ENCODE measurements around the gene TMEM19.

Gene TMEM19

GRCh38 chr12:71719647-71720370, 33.9 kb downstream of the TMEM19 start:
- no peak for DNase-seq

- no peak for DNase-seq
Observed at GRCh38 chr12:71721783-71722505, 36.1 kb downstream of the TMEM19 start.

GRCh38 chr12:71725011-71725410, 39.1 kb downstream of the TMEM19 start:
- no peak for DNase-seq

GRCh38 chr12:71726548-71726947, 40.7 kb downstream of the TMEM19 start:
- no peak for DNase-seq

- DNase-seq, result no peak
Observed at GRCh38 chr12:71727958-71728357, 42.1 kb downstream of the TMEM19 start.

- DNase-seq, result no peak
Observed at GRCh38 chr12:71730936-71731335, 45.1 kb downstream of the TMEM19 start.

GRCh38 chr12:71731439-71732356, 45.8 kb downstream of the TMEM19 start:
- no peak for DNase-seq

- no peak for DNase-seq
Observed at GRCh38 chr12:71732357-71732712, 46.5 kb downstream of the TMEM19 start.

- DNase-seq, result no peak
Observed at GRCh38 chr12:71737197-71737596, 51.3 kb downstream of the TMEM19 start.

- no peak for DNase-seq
Observed at GRCh38 chr12:71742998-71743397, 57.1 kb downstream of the TMEM19 start.

- DNase-seq, result no peak
Observed at GRCh38 chr12:71744522-71745300, 58.8 kb downstream of the TMEM19 start.

- peak; percentile 67 for DNase-seq
Observed at GRCh38 chr12:71746974-71747611, 61.2 kb downstream of the TMEM19 start.

- DNase-seq, result no peak
Observed at GRCh38 chr12:71748081-71748850, 62.4 kb downstream of the TMEM19 start.

GRCh38 chr12:71749666-71750065, 63.8 kb downstream of the TMEM19 start:
- DNase-seq, result no peak

GRCh38 chr12:71752891-71753290, 67.0 kb downstream of the TMEM19 start:
- no peak for DNase-seq
